ENCODE results near the gene SNCAIP.

SNCAIP gene

GRCh38 chr5:122405751-122406150 is 93.7 kb downstream of the SNCAIP start:
- H3K4me3 Mint-ChIP-seq = no peak overlapping the region
- no peaks in the 10 kb centered on the region for H3K36me3 Mint-ChIP-seq
- no peak for ATAC-seq (replicated peaks)
- H3K4me1 Mint-ChIP-seq = no peaks in the 10 kb centered on the region
- H3K27ac Mint-ChIP-seq = no peak overlapping the region
- peaks cover 0 to 1% of the 10 kb centered on the region in 2 donors for H3K9me3 Mint-ChIP-seq
- peaks cover 0 to 6% of the 10 kb centered on the region in 2 donors for H3K27me3 Mint-ChIP-seq
- no peak for DNase-seq

- ATAC-seq (replicated peaks) (no peak), DNase-seq (no peak)
- H3K9me3 Mint-ChIP-seq = peaks cover 0 to 1% of the 10 kb centered on the region in 2 donors
- no peak overlapping the region for H3K4me3 Mint-ChIP-seq
- no peaks in the 10 kb centered on the region for H3K36me3 Mint-ChIP-seq
- H3K27ac Mint-ChIP-seq = no peak overlapping the region
- no peaks in the 10 kb centered on the region for H3K4me1 Mint-ChIP-seq
- H3K27me3 Mint-ChIP-seq = peaks cover 0 to 6% of the 10 kb centered on the region in 2 donors
Measured at GRCh38 chr5:122406181-122406580, 94.1 kb downstream of the SNCAIP start.

- H3K27ac Mint-ChIP-seq = no peak overlapping the region
- H3K9me3 Mint-ChIP-seq = peaks cover 0 to 1% of the 10 kb centered on the region in 2 donors
- DNase-seq = no peak
- H3K27me3 Mint-ChIP-seq = peaks cover 9 to 15% of the 10 kb centered on the region in 2 donors
- H3K36me3 Mint-ChIP-seq = no peaks in the 10 kb centered on the region
- peak in 1 of 2 donors; percentile 54 for ATAC-seq (replicated peaks)
- peaks cover 0 to 3% of the 10 kb centered on the region in 2 donors for H3K4me1 Mint-ChIP-seq
- H3K4me3 Mint-ChIP-seq = no peak overlapping the region
Measured at GRCh38 chr5:122408592-122409224, 96.7 kb downstream of the SNCAIP start.

GRCh38 chr5:122412966-122413365 is 100.9 kb downstream of the SNCAIP start:
- no peaks in the 10 kb centered on the region for H3K36me3 Mint-ChIP-seq
- no peak overlapping the region for H3K4me3 Mint-ChIP-seq
- ATAC-seq (replicated peaks) (peak; percentile 28 to 49), DNase-seq (no peak)
- H3K27ac Mint-ChIP-seq = no peak overlapping the region
- H3K27me3 Mint-ChIP-seq = peaks cover 21 to 22% of the 10 kb centered on the region in 2 donors
- H3K9me3 Mint-ChIP-seq = no peaks in the 10 kb centered on the region
- H3K4me1 Mint-ChIP-seq = peaks cover 0 to 3% of the 10 kb centered on the region in 2 donors

DNA sequence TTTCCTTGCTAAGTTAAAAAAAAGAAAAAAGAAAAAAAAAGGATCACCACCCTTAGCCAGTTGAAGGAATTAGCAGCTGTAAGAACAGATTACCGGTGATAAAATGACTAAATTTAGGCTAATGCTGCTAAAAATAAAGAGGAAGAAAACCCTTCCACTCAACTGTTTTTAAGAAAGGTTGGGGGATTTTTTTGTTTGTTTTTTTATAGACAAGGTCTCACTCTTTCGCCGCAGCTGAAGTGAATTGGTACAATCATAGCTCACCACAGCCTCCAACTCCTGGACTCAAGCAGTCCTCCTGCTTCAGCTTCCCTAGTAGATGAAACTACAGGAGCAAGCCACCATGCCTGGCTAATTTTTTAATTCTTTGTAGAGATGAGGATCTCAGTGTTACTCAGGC is 101.7 kb downstream of the SNCAIP start:
- ATAC-seq (replicated peaks) (peak; percentile 14 to 38), DNase-seq (no peak)
- H3K27me3 Mint-ChIP-seq = peaks cover 19 to 24% of the 10 kb centered on the region in 2 donors
- H3K4me3 Mint-ChIP-seq = no peak overlapping the region
- peaks cover 0 to 3% of the 10 kb centered on the region in 2 donors for H3K4me1 Mint-ChIP-seq
- H3K9me3 Mint-ChIP-seq = no peaks in the 10 kb centered on the region
- H3K27ac Mint-ChIP-seq = no peak overlapping the region
- no peaks in the 10 kb centered on the region for H3K36me3 Mint-ChIP-seq

- no peaks in the 10 kb centered on the region for H3K36me3 Mint-ChIP-seq
- no peak for DNase-seq
- H3K27me3 Mint-ChIP-seq = peaks cover 22 to 28% of the 10 kb centered on the region in 2 donors
- H3K4me1 Mint-ChIP-seq = peaks cover 0 to 3% of the 10 kb centered on the region in 2 donors
- no peak overlapping the region for H3K4me3 Mint-ChIP-seq
- no peaks in the 10 kb centered on the region for H3K9me3 Mint-ChIP-seq
- no peak overlapping the region for H3K27ac Mint-ChIP-seq
- ATAC-seq (replicated peaks) = peak; percentile 85
Measured at GRCh38 chr5:122415030-122415800, 103.2 kb downstream of the SNCAIP start.

DNA sequence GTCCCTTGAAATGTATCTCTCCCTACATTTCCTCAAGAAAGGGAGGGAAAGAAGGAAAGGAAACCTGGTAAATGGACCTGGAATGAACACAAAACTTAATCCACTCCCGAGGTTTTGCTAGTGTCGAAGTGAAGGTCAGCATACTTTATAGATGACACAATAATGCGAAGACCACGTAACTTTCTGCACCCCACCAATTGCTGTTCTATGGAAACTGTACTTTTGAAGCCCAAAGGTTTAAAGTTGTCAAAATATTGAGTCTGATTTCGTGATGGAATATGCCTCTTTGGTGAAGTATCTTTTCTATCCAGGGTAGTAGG is 103.7 kb downstream of the SNCAIP start:
- DNase-seq (no peak), ATAC-seq (replicated peaks) (no peak)
- peaks cover 22 to 28% of the 10 kb centered on the region in 2 donors for H3K27me3 Mint-ChIP-seq
- H3K36me3 Mint-ChIP-seq = no peaks in the 10 kb centered on the region
- H3K9me3 Mint-ChIP-seq = no peaks in the 10 kb centered on the region
- H3K27ac Mint-ChIP-seq = no peak overlapping the region
- H3K4me3 Mint-ChIP-seq = no peak overlapping the region
- H3K4me1 Mint-ChIP-seq = peaks cover 0 to 3% of the 10 kb centered on the region in 2 donors

DNA sequence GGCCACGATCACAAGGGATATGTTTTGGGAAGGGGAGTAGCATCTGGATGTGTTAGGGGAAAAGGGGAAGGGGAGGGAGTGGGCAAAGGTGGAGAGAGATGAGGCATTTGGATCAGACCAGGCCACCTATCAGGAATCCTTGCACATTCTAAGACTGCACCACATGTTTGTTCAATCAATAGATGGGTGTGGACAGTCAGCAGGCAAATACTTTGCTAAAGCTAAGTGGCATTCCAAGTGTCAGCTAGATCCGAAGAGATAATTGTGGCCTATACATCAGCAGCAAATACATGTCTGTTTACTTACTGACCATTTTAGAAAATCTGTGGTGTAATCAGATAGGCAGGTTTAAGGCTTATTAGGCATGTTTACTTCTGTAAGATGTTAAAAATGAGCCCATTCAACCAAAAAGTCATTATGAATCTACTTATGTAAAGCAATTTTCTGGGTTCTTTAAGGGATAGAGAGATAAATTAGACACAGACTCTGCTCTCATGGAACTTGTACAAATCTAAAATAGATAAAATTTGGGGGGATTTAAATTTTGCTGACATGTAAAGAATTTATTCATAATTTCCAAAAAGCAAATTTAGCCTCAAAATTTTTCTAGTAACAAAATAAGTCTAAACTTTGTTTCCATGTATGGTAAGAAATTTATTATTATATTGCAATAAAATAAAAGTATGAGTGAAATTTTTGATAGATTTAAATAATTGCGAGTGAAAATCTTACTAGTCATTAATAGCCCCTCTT is 107.3 kb downstream of the SNCAIP start:
- DNase-seq (no peak), ATAC-seq (replicated peaks) (no peak)
- no peaks in the 10 kb centered on the region for H3K9me3 Mint-ChIP-seq
- H3K36me3 Mint-ChIP-seq = no peaks in the 10 kb centered on the region
- no peaks in the 10 kb centered on the region for H3K4me1 Mint-ChIP-seq
- H3K4me3 Mint-ChIP-seq = no peak overlapping the region
- H3K27me3 Mint-ChIP-seq = peaks cover 13 to 18% of the 10 kb centered on the region in 2 donors
- H3K27ac Mint-ChIP-seq = no peak overlapping the region

DNA sequence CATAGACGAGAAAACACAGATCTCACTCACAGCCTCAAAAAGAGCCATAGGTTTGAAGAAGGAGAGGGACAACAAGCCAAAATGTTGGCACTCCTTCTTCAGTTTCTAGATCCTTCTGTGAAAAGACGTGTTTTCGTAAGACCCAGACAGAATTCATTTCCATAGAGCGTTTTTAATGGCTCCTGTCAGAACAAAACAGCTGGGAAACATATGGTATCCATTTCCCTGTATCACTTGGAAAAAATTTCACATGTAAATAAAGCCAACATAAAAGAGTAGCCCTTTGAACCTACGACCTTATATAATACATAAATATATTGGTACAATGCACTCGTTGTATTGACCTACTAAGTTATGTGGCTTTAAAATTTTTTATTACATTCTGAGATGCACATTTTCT is 108.1 kb downstream of the SNCAIP start:
- DNase-seq (no peak), ATAC-seq (replicated peaks) (no peak)
- no peaks in the 10 kb centered on the region for H3K9me3 Mint-ChIP-seq
- H3K4me1 Mint-ChIP-seq = no peaks in the 10 kb centered on the region
- peaks cover 10 to 18% of the 10 kb centered on the region in 2 donors for H3K27me3 Mint-ChIP-seq
- no peak overlapping the region for H3K27ac Mint-ChIP-seq
- no peak overlapping the region for H3K4me3 Mint-ChIP-seq
- no peaks in the 10 kb centered on the region for H3K36me3 Mint-ChIP-seq

DNA sequence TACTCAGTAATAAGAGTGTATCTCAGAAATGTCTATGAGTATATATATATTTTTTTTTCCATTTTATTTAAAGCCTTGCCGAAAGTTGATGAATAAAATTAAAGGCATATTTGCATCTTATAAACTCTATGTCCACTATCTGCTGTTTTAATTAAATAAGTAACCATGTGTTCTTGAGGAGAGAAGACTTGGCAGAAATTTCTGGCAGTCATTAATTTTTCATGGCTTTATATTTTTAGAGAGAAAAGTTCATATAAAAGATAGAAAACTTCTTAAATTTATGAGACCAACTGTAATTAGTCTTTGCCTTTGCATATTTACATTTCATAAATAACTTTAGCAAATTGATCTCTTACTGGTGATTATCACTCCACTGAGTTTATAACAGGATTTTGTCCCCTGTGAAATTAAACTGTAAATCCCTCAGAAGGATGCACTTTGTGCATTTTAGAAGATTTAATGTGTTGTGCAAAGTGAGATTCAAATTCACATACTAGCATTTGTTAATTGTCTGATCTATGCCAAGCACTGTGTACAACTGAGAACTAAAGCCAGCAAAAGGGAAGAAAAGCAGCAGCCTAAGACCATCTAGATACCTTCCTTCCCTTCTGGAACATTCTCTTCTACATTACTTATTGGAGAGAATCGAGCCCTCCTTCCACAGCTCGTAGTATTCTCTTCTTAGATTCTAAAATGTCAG is 108.7 kb downstream of the SNCAIP start:
- ATAC-seq (replicated peaks) = no peak
- H3K4me3 Mint-ChIP-seq = no peak overlapping the region

DNA sequence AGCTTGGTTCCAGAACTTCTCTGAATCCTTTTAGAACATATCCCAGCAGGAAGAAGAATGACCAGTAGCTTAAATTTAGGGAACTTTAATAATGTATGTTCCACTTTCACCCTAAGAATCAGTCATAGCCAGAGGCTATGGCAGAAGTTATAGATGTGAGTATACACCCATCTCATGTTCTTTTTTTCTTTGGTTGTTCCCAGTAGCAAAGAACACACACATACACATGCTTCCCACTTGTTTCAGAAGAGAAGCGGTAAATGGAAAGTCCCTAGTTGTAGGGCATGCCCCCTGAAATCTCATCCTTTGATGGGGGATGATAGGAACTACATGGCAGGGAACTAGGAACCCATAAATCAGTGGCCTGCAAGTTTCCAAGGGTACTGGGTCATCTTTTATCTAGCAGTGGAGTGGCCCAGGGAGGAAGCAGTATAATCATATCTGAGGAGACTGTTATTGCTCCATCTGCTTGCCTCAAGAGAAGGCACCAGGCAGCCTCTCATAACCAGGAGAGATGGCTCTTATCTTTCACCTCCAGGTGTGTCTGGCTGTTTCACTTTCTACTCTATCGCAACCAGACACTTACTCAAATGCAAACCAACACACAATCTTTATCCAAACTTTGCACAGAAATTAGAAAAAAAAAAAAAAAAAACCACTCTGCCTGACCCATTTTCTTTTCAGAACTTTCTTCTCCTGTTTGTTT is 109.5 kb downstream of the SNCAIP start:
- Mint-ChIP-seq H3K27me3 (peaks cover 12 to 13% of the 10 kb centered on the region in 2 donors), H3K4me1 (no peaks in the 10 kb centered on the region), H3K36me3 (no peaks in the 10 kb centered on the region), H3K4me3 (no peak overlapping the region), H3K9me3 (no peaks in the 10 kb centered on the region), H3K27ac (no peak overlapping the region)
- DNase-seq = no peak
- no peak for ATAC-seq (replicated peaks)

More for the DNA sequence above, 108.7 kb downstream of the SNCAIP start:
- Mint-ChIP-seq H3K36me3 (no peaks in the 10 kb centered on the region), H3K27ac (no peak overlapping the region), H3K4me1 (no peaks in the 10 kb centered on the region), H3K27me3 (peaks cover 15 to 18% of the 10 kb centered on the region in 2 donors), H3K9me3 (no peaks in the 10 kb centered on the region)
- DNase-seq = no peak

DNA sequence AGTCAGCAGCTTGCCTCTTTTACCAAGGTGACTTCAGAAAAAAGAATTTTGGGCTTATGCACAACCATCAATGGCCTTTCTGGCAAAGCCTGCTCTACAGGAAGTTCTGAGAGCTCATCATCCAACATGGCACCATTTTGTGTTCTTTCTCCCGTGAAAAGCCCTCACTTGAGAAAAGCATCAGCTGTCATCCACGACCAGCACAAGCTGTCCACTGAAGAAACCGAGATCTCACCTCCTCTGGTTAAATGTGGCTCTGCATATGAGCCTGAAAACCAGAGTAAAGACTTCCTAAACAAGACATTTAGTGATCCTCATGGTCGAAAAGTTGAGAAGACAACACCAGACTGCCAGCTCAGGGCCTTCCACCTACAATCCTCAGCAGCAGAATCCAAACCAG is 111.2 kb downstream of the SNCAIP start:
- no peak for ATAC-seq (replicated peaks)
- no peak overlapping the region for H3K4me3 Mint-ChIP-seq
- H3K9me3 Mint-ChIP-seq = no peaks in the 10 kb centered on the region
- DNase-seq = no peak
- H3K27me3 Mint-ChIP-seq = peaks cover 6 to 12% of the 10 kb centered on the region in 2 donors
- no peaks in the 10 kb centered on the region for H3K4me1 Mint-ChIP-seq
- no peak overlapping the region for H3K27ac Mint-ChIP-seq
- H3K36me3 Mint-ChIP-seq = no peaks in the 10 kb centered on the region

DNA sequence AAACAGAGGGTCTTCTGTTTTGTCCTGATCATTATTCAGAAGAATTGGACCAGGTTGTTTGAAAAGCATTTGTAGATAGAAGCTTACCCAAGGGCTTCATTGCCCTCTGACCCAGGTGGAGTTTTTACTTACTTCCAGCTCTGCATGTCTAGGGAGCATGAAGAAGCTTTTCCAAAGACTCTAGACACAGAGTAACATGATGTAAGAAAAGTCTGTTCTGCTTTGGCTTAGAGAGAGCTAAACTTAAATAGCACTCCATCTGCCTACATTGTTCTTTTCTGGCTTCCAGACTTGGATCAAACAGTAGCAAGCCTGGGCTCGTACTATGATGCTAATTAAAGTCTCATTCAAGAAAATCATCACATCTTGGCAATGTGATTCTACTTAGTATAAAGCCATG is 112.1 kb downstream of the SNCAIP start:
- ATAC-seq (replicated peaks) (no peak), DNase-seq (no peak)
- Mint-ChIP-seq H3K27ac (no peak overlapping the region), H3K36me3 (no peaks in the 10 kb centered on the region), H3K4me1 (no peaks in the 10 kb centered on the region), H3K9me3 (peaks cover 3 to 4% of the 10 kb centered on the region in 2 donors), H3K27me3 (peaks cover 0 to 10% of the 10 kb centered on the region in 2 donors), H3K4me3 (no peak overlapping the region)

GRCh38 chr5:122426301-122426700 is 114.3 kb downstream of the SNCAIP start:
- Mint-ChIP-seq H3K27ac (no peak overlapping the region), H3K4me1 (no peaks in the 10 kb centered on the region), H3K9me3 (peaks cover 3 to 4% of the 10 kb centered on the region in 2 donors), H3K36me3 (no peaks in the 10 kb centered on the region), H3K27me3 (peaks cover 0 to 10% of the 10 kb centered on the region in 2 donors), H3K4me3 (no peak overlapping the region)
- DNase-seq = no peak
- ATAC-seq (replicated peaks) = no peak
